ENCODE results near the gene THAP3.

The THAP3 gene

DNA sequence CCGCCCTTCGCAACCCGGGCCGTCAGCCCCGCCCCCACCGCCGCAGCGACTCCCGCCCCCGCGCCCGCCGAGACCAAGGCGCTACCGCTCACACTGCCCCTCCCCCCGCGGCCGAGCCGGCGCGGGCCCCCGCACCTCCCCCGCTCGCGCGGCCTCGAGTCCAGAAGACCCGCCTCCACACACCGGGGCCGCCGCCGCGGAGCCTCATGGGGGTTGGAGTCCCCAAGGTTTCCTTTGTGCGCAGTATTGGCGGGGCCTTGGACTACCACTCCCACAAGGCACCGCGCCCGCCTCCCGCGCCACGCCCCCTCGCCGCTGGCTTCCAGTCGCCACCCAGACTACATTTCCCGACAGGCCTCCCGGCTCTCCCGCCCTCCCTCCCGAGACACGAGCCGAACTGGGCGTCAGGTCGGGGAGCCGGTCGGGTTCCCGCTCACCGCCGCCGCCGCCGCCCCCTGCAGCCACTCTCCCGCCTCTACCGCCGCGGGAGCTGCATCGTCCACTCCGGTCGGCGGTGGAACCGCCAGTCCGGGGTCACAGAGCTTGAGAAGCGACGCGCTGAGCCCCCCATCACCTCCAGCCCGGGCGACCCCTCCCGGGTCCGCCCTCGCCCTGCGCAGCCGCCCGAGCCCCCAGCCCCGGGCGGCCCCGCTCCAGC lies 11.2 kb upstream of the THAP3 start, which contains the start of gene PHF13:
PHF13 (plus strand) TSS at position 371 of the 658 bp plus-strand sequence. CDS start 336 bp downstream, outside the sequence.
- DNase-seq: peak; percentile 99

DNA sequence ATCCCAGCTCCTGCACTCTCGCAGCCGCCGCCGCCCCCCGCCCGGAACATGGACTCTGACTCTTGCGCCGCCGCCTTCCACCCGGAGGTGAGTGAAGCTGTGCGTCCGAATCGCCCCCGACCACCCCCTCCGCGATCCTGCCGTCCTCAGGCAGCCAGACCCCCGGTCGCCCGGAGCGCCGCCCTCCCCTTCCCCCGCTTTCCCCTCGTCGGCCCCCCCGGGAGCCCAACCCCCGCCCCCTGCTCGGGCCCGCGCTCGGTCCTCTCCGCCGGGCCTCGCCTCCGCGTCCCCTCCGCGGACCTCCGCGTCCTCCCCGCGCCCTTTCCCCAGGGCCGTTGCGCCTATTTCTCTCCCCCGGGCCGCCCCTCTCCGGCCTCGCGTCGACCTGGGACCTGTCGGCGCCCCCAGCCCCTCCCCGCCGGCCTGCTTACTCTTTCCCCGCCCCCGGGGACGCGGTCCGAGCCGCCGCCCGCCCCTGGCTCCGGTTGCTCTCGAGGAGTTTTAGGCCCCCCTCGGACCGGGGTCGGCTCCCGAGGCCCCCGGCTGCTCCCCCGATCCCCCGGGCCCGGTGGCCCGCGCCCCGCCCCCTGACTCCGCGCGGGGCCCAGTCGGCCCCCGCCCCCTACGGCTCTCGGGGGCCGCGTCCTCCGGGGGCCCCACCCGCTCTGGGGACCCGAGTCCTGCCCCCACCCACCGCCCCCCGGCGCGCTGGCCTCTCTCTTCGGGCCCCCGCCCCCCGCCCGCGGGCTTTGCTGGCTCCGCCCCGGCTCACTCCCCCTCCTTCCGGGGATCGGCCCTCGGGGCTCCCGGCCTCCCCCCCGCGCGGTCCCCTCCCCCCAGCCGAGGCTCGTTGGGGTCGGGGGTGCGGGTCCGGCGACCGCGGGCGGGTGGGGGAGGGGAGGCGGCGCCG lies 10.4 kb upstream of the THAP3 start:
- DNase-seq: peak; percentile 60

DNA sequence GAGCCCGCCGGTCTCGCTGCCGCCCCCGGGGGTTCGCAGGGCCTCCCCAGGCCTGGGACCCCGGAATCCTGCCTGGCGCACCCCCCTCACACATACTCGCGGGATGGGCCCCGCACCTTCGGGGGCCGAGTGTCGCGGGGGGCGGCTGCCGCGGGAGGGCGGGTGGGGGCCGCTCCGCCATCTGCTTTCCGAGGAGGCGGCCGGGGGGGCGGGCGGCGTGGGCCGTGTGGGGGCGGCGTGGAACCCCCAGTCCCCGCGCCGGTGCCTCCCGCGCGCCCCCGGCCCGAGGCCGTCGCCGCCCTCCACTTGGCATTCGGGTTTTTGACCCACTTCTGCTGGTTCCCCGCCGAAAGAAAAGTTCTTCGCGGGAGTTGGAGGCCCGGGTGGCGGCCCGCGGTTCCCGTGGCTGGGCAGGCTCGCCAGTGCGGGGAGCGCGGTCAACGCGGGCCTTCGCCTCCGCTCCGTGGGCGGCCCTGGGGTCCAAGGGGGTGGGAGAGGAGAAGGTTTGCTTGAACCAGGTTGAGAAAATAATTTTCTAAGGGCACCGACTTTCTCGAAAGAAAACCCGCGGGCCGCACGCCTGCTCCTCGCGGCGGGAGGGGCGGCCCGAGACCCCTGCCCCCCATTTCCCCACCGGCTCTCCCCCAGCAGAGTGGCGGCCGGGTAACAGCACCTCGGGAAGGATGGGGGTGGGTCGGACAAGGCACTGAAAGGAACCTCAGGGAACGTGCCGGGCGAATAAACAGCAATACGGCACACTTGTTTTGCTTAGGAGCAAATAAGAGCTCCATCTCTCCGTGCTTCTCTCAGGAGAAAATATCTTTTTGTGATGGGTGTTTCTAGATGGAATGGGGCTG lies 9.5 kb upstream of the THAP3 start:
- DNase-seq: peak; percentile 13

DNA sequence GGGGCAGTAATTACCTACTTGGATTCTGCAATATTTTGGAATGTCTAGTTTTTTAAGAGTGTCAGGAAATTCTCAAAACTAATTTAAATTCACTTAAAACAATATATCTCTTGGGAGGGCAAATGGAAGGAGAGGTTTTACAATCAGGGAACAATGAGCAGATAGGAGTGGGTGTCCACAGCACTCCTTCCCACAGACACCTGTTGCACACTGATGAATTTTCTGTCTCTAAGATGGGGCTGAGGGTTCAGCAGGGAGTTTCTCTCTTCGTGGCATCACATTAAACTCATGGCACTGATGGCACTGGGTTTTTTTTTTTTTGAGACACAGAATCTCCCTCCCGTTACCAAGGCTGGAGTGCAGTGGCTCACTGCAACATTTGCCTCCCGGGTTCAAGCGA lies 5.6 kb upstream of the THAP3 start:
- DNase-seq: no peak

DNA sequence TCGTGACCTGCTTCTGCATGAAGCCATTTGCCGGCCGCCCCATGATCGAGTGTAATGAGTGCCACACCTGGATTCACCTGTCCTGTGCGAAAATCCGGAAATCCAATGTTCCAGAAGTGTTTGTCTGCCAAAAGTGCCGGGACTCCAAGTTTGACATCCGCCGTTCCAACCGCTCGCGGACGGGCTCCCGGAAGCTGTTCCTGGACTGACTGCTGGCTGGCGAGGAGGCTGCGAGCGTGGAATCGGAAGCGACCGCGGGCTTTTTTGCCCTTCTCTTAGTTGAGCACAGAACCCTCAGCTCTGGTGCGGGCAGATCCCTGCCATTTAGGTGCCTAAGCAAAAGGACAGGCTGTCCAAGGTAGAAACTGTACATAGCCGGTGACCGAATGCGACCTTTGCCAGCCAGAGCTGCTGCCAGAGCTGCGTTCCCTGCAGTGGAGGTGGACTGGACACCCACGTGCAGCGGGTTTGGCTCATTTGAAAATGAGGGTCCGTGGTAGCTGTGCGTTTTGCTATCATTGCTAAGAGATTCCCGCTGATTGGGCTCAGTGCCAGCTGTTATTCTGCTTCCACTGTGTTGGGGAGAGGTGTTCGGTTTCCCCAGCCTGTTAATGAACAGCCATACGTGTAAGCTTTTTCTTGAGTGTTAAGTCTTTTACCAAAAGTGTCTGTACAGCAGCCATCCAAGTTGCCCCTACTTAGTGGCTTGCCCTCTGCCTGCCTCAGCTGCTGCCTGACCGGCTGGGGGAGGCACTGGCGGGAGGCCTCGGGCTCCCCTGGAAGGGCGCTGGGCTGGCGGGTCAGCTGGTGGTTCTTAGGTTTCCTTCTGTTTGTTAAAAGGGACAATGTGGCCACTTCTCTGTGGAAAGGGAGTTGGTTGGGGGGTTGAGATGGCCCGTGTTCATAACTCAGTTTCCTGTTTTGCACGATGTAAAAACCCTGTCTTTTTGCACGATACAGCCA lies 3.0 kb upstream of the THAP3 start:
- no peak for DNase-seq

DNA sequence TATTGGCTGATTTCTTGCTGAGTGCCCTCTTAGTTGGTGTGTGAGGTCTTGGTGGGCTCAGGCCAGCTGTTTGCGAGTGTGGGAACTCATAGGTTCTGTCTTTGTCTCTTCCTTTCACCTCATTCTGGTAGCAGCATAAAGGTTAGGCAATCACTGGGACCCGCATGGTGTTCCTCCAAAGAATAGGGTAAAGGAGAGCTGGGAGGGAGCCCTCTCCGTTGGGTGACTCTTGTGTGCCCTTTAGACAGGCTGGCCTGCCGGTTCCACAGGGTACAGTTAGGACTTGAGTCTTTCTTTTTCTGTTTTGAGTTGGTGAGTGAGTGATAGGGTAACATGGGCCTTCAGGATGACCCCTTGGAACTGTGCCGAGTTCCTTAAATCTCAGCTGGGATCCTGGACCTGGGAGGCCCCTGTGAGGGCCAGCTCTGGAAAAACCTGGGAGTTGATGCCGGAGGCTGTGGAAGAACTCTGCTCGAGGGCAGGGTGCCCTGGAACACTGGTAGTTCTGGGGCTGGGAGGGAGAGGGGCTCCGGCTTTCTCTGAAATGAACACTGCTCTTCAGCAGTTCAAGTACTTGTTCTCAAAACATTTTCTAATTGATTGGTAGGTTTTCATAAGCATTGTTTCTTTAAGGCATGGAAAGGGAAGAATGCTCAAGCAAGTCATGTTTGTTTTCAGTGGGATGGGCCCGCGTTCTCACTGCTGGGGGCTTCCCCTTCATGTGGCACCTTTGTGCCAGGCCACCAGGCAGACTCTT lies 2.1 kb upstream of the THAP3 start:
- DNase-seq: no peak

DNA sequence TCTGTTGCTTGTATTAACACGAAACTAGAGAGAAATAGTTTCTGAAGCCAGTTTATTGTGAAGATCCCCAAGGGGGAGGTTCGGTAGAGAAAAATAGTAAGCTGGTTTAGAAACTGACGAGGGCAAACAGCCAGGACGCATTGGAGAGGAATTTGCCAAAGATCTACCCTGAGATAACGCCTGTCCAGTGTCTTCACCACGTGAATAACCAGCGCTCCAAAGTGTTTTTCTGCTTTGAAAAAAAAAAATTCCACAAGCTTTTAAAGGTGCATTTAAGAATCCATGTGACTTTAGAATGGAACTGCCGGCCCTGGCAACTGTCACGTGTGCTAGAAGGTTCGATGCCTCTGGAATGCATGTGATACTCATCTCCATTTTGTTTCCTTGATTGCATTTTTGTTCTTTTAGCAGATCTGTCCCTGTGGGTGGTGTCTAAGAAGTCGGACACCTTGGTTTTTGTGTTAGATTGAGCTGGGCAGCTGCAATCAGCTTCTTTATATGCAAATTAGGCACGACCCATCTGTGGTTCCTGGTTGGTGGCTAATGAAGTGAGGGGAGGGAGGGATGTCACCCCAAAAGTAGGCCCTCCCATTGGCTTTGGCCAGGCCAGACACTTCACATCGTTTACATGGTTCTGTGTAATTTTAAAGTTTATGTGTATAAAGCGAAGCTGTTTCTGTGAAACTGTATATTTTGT lies 1.3 kb upstream of the THAP3 start:
- DNase-seq: no peak

DNA sequence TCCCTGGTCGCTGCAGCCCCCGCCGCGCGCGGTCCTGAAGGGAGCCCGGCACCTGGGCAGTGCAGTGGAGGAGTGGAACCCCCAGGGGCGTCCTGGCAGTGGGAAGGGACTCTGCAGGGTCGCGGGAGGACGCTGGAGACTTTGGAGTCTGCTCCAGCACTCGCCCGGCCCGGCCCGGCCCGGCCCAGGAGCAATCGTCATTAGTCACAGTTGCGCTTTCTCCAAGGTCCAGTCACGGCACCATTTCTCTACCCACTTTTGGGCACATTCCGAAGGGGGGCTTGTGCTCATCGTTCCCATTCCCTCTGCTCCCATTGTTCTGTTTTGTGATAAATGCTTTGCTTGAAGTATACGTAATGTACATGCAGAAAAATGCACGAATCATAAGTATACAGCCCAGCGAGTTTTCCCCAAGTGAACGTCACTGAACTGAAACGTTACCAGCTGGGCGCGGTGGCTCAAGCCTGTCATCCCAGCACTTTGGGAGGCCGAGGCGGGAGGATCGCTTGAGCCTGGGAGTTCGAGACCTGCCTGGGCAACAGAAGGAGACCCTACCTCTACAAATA lies 999 bp downstream of the THAP3 start:
- peak; percentile 16 for DNase-seq

DNA sequence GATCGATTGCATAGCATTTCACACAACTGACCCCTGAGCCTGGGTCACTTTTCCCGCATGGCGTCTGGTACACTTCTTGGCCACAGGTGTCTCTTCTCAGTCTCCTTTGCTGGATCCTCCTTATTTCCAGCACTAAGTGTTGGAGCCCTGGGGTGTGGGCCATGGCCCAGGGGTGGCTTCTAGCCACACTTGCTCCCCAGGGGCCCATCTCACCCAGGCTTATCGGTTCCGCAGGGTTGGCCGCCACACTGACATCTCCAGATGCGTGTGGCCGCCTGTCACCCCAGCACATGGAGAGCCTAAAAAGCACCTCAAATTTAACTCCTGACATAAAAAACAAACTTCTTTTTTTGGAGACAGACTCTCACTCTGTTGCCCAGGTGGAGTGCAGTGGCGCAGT lies 2.4 kb downstream of the THAP3 start:
- DNase-seq: no peak

DNA sequence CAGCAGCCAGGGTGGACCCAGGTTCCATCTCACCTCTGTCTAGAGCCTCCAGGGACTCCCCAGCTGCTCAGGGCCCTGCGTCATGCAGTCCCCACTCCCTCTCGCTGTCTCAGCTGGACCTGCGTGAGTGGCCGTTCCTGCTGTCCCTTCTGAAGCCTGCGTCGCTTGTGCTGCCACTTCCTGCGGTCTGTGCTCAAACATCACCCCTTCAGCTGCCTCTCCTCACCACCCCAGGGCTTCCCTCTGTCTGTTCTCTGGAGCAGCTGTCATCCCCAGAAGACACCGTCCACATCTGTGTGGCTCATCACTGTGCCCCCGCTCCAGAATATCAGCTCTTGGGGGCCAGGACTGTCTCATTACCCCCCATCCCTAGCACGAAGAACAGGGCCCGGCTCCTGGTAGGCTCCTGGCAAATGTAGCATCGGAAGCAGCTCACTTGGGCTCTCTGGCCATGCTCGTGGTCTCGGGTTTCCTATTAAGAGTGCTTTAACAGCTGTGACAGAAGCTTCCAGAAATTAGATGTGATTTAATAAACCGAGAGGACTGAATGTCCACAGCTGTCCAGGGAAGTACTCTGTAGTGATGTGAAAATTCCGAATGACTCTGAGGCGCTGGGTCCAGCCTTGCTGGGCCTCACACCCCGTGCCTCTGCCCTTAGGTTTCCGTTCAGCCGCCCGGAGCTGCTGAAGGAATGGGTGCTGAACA lies 3.3 kb downstream of the THAP3 start:
- no peak for DNase-seq

DNA sequence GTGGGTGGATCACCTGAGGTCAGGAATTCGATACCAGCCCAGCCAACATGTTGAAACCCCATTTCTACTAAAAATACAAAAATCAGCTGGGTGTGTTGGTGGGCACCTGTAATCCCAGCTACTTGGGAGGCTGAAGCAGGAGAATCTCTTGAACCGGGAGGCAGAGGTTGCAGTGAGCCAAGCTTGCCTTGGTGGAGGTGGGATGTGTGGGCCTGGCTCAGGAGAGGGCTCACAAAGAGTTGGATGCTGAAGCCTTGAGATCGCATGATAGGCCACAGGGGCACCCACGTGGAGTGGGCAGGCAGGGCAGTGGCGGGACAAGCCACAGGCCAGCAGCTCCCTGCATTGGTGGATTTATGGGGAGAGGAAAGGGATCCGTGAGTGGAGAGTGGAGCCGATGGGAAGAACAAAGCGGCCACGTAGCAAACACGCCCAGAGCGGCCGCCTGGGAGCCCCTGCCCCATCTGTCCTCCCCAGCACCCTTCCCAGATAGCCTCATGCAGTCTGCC lies 4.4 kb downstream of the THAP3 start:
- DNase-seq: no peak

DNA sequence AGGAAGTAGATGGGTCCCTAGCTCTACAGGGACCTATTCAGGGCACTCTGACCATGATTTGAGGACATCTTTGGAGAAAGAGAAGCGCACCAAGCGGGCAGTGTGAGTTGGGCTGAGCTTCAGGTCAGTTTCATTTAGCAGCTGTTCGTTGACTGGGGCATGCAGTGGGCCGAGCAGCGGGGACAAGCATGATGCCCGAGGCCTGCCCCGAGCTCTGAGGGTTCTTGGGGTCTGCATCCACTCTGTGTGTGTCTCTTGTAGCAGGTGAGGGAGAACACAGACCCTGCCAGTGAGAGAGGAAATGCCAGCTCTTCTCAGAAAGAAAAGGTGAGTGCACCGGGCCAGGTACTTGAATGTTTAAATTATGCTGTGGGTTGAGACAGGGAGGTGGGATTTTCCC lies 5.4 kb downstream of the THAP3 start:
- DNase-seq: no peak

DNA sequence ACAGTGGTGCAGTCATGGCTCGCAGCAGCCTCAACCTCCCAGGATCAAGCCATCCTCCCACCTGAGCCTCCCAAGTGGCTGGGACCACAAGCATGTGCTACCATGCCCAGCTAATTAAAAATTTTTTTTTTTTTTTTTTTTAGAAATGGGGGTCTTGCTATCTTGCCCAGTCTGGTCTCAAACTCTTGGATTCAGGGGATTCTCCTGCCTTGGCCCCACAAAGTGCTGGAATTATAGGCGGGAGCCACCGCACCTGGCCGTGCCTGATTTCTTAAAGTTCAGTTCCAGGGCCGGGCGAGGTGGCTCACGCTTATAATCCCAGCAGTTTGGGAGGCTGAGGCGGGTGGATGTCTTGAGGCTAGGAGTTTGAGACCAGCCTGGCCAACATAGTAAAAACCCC lies 6.4 kb downstream of the THAP3 start:
- DNase-seq: no peak

DNA sequence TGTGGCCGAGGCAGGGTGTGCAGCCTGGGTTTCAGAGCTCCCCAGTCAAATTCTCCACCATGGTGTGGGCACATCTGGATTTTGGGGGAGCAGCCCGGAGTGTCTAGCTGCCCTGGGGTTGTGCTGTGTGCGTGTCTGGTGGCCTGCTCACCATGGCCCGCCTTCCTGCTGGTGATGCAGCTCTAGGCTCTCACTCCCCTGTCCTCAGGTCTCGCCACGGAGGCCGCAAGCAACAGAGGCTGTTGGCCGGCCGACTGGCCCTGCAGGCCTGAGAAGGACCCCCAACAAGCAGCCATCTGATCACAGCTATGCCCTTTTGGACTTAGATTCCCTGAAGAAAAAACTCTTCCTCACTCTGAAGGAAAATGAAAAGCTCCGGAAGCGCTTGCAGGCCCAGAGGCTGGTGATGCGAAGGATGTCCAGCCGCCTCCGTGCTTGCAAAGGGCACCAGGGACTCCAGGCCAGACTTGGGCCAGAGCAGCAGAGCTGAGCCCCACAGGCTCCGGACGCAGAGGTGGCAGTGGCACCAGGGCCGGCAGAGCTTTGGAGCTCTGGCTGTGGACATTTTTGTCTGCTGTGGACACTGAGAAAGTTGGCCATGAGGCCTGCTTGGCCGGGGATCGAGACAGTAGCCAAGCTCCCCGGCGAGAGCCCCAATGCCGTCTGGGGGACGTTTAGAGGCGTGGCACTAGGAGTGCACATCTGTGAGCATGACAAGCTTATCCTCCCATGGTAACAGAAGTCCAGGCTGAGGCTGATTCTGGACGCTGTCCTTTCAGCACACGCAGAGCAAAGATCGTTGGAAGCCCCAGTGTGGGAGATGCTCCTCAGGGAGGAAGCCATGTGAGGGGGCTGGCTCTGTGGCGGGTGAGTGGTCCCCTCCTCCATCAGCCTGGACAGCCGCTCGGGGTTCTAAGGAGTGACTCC lies 8.2 kb downstream of the THAP3 start:
- no peak for DNase-seq

DNA sequence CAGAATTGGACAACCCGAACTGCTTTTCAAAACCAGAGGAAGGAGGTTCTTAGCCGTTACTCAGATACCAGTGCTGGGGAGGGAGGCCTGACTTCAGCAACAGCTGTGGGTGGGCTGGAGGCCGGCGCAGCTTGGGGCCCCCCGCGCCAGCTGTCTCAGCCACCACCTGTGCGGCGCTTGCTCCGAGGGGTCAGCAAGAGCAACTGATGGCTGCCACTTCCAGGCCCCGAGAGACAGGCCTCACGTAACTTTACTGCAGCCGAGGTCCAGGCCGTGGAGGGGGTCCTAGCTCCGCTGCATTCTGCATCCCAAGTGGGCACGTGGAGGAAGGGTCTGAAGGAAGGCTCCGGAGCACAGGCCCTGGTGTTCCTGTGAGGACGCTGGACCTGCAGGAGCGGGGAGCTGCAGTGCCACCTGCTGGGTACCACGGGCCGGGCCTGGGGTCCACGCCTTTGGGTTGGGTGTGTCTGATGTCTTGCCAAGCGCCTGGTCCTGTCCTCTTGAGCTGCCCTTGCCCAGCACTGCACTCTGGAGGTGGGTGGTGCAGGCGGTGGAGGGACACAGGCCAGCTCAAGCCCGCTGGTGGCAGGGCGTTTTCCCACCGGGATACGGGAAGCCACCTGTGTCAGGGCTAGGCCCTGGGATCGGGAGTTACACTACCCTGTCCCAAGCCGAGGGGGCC lies 9.8 kb downstream of the THAP3 start:
- peak; percentile 50 for DNase-seq

DNA sequence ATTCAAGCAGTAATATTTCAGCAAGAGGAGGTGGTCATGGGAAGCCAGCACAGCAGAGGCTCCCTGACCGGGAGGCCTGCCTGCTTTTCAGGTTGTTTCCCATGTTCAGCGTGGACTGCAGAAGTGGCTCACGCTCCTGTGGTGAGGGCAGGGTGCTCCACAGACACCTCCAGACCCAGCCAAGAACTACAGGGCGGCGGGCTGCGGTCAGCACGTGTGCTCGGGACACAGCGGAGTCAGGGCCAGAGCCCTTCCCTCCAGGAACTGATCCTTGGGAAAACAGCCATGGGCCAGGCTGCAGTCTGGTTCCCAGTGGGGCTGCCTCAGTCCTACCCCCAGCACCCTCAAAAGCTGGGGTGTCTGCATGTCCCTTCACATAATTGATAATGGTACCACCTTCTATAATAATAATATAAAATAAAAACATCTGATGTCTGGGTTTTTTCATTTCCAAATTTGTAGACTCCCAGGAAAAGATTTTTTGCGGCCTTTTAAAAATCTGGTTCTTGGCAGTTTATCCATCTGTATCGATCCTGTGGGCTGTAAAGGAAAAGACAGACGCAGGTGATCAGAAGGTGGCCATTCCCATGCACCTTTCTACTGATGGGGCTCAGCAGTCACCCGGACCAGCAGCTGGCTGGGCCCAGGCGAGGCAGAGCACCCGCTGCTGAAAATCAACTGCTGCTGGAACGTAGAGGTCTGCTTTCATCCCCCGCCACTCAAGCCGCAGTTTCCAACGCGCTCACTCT lies 10.7 kb downstream of the THAP3 start:
- no peak for DNase-seq

Measured in CD4-positive, alpha-beta T cell treated with Interleukin-17A for 1 hour (primary cell).